Activated CD4-positive, alpha-beta T cell treated with anti-CD3 and anti-CD28 coated beads for 24 hours (primary cell): ENCODE data around the gene YY1.
"Not testable (repeated sequence)": the region's sequence is repeated elsewhere in the genome, so short reads cannot be mapped to it uniquely, and the experiment has no call there.

Experiments
- DNase-seq, 2 donors: peaks; one replicate each; pipeline ENCODE4 v3.0.0-alpha.2; 2020; ENCODE audit warnings: low read depth in 2 of 2

Gene YY1

DNA sequence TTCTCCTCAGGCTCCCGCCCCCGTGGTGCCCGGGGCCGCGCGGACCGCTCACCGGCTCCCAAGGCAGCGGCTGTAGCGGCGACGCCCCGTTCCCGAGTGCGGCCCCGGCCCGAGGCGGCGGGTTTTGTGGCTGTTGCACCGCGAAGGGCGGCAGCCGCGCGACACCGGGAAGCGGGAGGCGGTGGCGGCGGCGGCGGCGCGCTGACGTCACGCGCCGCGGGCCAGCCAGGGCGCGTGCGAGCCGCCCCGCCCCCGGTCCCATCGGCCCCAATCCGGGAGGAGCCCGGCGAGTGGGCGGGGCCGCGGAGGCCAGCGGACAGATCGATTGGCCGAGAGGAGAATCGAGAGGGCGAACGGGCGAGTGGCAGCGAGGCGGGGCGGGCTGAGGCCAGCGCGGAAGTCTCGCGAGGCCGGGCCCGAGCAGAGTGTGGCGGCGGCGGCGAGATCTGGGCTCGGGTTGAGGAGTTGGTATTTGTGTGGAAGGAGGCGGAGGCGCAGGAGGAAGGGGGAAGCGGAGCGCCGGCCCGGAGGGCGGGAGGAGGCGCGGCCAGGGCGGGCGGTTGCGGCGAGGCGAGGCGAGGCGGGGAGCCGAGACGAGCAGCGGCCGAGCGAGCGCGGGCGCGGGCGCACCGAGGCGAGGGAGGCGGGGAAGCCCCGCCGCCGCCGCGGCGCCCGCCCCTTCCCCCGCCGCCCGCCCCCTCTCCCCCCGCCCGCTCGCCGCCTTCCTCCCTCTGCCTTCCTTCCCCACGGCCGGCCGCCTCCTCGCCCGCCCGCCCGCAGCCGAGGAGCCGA, at the start of gene YY1:
TSS of gene YY1 (plus strand) at position 726 of the 792 bp plus-strand sequence. CDS start 101 bp downstream, outside the sequence.
- peak; percentile 98 to 99 for DNase-seq

DNA sequence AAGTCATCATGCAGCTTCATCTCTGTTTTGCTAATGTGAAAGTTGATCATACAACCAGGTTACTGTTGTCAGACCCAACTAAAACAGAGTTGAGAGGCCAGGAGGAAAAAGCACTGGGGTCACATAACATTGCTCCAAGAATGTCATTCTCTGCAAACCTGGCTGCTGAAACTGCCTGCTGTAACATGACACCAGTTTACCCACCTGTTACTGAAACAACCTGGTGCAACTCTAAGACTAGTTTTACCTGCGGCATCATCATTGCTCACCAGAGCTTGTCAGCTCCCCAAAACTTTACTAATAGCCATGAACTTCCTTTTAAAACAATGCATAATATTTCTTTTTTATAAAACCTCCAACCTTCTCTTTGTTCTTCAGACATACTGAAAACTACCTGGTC, 48.8 kb upstream of the YY1 start:
- no peak for DNase-seq

DNA sequence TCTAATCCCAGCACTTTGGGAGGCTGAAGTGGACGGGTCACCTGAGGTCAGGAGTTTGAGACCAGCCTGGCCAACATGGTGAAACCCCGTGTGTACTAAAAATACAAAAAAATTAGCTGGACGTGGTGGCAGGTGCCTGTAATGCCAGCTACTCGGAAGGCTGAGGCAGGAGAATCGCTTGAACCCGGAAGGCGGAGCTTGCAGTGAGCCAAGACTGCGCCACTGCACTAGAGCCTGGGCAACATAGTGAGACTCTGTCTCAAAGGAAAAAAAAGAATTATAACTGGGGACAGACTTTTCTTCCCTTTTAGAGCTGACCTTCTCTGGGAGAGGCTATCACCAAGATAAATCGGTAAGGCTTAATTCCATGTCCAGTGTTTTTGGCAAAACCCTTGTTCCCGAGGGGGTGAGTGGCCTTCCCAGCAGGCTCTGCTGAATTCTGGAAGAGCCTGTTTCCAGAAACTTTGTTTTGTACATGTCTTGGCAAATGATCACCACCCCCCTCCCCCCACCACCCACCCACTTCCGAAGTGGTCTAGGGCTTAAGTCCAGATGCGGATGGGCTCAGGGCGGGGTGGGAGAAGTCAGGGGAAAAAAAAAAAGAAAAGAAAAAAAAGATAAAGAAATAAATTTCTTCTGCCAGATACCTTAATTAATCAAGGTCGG, 47.2 kb upstream of the YY1 start:
- DNase-seq, result no peak

DNA sequence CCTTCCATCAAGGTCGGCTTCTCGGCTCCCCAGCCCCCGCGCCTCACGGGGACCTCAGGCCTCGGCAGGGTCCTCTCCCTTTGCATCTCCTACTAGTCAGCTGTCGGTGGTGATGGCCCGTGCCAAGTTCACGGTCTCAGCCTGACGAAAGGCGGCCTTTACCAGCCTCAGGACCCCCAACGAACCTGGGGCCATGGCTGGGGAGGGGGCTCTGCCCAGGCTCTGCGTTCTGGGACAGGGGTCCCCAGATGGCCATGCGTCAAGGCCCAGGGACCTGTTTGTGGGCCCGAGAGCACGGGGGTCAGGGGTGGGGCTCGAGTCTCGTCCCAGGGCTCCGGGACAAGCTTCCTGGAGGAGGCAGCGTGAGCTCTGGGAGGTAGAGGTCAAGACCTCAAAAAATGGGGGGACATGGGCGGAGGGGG, 46.7 kb upstream of the YY1 start:
- no peak for DNase-seq

DNA sequence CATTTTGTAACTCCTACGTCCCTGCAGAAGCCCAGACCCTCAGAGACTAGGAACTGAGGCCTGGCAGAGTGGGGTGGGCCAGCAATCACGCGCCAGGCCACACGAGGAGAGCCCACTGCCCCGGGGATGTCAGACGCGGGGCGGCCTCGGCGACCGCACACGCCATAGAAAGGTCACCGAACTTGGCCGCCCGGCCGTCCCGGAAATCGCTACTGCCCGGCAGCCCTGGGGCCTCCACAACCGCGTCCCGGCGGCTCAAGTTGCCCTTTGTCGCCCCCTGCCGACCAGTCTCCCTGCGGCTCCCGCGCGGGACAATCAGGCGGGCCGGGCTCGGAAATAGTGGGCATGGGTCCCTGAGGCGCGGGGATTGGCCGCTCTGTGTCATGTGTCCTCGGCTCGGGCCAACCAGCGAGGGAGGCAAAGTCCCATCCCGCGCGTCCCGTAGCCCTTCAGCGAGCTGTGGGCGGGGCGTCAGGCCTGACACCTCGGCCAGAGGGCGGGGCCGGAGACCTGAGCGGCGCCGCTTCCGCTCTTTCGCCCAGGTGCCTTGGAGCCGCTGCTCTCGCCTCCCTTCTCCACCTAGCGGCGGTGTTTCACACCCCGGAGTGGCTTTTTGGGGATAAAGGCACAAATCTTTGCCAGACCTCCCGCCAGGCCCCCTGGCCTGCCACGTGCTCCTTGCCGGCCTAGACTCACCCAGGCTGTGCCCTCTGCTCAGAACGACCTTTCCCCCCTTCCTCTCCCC, 46.1 kb upstream of the YY1 start:
- DNase-seq, result peak; percentile 98 to 99

DNA sequence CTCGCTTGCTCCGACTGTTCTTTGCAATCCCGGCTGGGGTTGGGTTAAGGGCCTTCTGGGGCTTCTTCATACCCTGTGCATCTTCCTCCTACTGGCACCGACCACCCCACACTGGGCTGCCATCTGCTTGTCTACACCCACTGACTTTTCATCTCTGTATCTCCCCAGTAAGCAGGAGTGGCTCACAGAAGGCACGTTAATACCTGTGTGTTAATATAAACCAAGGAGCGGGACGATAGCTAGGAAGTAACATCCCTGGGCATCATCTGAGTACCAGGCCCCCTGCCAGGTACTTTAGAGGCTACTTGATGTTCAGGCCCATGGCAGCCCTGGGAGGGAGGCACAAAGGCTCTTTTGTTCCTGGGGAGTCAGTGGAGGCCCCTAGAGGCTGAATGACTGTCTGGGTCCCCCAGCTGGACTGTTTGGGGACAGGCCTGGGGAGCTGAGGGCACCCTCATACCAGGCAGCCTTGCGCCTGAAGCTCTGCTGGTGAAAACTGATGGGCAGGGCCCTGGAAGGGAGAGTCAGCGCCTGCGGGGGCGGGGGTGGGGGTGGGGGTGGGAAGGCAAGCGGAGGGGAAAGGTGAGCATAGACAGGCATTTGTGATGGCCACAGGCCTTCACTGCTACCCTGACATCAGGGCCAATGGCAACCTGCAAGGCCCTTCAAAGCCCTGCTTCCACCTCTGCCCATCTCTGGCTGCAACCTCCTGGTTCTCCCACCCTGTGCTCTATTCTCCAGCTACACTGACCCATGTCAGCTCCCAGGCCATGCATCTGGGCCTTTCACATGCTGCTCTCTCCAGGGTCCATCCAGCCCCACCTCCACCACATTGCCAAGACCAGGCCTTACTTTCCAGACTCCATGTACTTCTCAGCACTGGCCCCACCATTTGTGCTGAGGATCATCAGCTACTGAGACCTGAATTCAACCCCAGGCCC, 45.3 kb upstream of the YY1 start:
- DNase-seq, result no peak

DNA sequence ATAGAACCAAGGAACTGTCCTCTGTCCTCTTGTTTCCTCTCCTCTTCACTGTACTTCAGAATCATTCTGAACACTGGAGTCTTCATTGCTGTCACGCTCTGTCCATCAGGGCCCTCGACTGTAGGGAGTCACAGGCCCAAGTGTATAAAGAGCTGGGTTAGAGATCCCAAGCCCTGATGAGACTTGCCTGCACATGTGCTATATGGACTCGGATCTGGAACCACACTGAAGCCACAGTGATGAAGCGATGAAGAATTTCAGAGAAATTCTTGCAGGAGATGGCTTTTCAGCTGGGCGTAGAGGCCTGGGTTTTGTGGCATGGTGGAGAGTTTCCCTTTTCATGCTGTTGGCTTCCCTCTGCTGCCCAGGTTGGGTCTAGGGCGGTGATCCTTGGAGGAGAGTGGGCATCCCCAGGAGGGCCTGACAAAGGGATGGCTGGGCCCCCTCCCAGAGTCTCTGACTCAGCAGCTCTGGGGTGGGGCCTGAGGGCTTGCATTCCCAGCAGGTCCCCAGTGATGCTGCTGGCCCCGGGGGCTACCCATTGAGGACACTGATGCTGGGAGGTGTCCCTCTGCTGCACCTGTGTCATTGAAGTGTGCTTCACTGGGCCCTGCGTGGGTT, 39.6 kb upstream of the YY1 start:
- DNase-seq, result no peak

DNA sequence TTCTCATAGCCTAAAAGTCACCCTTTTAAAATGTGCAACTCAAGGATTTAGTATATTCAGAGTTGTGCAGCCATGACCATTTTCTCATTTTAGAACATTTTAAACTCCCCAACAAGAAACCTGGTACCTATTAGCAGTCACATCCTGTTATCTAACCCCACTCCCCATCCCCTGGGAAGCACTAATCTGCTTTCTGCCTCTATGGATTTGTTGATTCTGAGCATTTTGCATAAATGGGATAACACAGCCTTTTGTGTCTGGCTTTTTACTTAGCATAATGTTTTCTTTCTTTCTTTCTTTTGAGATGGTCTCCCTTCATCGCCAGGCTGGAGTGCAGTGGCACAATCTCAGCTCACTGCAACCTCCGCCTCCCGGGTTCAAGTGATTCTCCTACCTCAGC, 38.6 kb upstream of the YY1 start:
- no peak for DNase-seq

DNA sequence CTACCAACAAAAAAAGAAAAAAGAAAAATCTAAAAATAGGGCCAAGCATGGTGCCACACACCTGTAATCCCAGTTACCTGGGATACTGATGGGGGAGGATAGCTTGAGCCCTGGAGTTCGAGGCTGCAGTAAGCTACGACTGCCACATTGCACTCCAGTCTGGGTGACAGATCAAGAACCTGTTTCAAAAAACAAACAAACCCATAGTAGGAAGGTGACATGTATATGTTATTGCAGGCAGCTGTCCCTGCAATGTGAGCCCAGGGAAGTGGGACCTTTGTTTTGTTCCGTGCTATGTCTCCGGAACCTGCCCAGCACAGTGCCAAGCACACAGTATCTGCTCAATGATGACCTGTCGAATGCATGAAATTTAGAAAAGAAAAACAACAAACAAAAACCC, 37.2 kb upstream of the YY1 start:
- DNase-seq, result no peak

DNA sequence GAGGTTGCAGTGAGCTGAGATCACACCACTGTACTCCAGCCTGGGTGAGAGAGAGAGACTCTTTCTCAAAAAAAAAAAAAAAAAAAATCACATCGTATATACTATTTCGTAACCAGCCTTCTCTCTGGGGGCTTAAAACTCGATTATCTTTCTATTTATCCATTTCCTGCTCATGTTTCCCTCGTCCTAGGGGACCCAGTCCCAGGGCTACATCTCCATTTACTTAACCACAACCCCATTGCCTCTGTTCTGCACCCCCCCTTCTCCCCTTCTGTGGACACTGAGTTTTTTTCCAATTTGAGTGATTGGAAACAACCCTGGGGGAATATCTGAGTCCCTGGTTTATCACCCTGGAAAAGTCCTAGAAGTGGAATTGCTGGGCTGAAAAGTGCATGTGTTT, 36.2 kb upstream of the YY1 start:
- DNase-seq, result no peak

DNA sequence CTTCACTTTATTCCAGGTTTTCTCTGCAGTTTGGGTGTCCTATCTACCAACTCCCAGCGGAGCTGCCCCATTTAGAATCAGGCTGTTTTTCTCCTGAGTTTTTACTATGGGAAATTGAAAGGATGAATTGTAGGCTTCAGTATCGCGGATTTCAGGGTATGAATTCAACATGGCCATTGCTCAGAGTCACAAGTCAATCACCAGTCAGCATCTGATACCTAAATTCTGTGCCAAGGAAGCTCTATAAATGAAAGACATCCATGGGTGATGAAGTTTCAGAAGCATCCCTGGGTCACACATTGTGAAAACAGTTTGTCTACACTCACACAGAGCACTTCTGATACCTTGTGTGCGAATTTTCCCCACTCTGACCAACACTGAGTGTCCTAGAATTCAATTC, 35.8 kb upstream of the YY1 start:
- no peak for DNase-seq

DNA sequence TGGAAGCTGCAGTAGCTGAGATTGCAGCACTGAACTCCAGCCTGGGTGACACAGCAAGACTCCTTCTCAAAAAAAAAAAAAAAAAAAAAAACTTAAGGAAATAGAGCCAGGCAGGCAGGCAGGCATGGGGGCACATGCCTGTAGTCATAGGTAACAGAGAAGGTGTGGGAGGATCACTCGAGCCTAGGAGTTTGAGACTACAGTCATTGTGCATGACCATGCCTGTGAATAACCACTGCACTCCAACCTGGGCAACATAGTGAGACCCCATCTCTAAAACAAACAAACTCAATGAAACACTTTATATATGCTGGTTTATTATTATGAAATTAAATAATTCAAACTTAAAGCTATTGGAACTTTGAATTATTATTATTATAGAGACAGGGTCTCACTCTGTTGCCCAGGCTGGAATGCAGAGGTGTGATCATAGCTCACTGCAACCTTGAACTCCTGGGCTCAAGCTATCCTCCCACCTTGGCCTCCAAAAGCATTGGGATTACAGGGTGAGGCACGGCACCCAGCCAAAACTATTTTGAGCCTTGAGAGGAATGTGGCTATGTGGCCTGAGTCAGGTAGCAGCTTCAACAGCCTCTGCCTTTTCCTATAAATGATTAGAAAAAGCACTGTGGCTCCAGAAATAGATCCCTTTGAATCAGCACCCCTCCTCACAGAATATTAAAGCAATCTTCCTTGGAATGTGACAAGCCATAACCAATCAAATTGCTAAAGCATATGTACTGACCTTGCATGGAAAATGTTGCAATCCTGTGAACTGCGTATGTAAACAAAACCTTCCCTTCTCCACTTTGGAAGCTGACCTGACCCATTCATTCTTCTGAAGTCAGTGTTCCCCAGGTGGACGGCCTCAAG, 34.7 kb upstream of the YY1 start:
- DNase-seq, result no peak

DNA sequence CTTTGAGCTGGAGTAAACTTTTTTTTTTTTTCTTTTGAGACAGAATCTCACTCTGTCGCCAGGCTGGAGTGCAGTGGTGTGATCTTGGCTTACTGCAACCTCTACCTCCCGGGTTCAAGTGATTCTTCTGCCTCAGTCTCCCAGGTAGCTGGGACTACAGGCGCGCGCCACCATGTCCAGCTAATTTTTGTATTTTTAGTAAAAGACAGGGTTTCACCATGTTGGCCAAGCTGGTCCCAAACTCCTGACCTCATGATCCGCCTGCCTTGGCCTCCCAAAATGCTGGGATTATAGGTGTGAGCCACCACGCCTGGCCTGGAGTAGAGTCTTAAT, 34.1 kb upstream of the YY1 start:
- not testable (repeated sequence) for DNase-seq

DNA sequence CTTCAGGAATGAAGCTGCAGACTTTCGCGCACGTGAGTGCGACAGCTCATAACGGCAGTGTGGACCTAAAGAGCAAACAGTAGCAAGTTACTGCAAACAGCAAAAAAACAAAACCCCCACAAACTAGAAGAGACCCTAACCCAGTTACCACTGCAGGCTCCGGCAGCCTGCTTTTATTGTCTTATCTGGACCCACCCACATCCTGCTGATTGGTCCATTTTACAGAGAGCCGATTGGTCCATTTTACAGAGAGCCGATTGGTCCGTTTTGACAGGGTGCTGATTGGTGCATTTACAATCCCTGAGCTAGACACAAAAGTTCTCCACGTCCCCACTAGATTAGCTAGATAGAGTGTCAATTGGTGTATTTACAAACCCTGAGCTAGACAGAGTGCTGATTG, 31.4 kb upstream of the YY1 start:
- DNase-seq, result not testable (repeated sequence)

DNA sequence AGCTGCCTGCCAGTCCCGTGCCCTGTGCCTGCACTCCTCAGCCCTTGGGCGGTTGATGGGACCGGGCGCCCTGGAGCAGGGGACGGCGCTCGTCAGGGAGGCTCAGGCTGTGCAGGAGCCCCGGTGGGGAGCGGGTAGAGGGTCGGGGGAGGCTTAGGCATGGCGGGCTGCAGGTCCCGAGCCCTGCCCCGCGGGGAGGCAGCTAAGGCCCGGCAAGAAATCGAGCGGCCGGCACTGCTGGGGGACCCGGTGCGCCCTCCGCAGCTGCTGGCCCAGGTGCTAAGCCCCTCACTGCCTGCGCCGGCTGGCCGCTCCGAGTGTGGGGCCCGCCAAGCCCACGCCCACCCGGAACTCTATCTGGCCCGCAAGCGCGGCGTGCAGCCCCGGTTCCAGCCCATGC, 30.8 kb upstream of the YY1 start:
- not testable (repeated sequence) for DNase-seq

DNA sequence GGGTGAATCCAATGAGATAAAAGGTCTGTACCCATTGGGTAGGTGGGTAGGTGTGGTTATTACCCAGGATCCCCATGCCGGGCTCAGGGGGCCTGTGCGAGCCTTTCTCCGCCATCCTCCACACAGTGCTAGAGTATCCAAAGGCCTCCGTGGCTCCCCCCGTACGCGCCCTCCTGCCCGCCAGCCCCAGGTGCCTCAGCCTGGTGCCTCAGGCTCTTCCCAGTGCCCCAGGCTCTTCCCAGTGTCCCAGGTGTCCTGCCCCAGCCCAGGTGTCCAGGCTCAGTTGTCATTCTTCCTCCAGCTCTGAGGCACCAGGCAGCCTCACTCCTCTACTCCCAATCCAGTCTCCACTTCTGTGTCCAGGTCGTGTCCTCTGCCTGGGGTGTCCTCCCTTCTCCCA, 27.6 kb upstream of the YY1 start:
- no peak for DNase-seq

DNA sequence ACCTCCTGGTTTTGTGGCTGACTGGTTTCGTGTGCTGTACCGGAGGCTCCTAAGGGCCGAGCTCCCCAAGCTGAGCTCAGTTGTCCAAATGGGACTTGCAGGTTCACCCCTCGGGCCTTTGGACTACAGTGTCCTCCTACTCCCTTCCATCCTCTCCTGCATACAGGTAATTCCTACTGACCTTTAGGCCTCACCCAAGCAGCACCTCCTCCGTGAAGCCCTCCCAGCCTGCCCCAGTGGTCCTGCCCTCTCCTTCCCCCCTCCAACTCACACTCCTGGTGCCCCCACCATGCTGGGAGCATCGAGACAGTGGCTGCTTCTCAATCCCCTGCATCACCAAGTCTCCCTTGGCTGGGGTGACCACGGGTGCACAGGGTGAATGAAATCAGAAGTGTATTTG, 27.1 kb upstream of the YY1 start:
- no peak for DNase-seq

DNA sequence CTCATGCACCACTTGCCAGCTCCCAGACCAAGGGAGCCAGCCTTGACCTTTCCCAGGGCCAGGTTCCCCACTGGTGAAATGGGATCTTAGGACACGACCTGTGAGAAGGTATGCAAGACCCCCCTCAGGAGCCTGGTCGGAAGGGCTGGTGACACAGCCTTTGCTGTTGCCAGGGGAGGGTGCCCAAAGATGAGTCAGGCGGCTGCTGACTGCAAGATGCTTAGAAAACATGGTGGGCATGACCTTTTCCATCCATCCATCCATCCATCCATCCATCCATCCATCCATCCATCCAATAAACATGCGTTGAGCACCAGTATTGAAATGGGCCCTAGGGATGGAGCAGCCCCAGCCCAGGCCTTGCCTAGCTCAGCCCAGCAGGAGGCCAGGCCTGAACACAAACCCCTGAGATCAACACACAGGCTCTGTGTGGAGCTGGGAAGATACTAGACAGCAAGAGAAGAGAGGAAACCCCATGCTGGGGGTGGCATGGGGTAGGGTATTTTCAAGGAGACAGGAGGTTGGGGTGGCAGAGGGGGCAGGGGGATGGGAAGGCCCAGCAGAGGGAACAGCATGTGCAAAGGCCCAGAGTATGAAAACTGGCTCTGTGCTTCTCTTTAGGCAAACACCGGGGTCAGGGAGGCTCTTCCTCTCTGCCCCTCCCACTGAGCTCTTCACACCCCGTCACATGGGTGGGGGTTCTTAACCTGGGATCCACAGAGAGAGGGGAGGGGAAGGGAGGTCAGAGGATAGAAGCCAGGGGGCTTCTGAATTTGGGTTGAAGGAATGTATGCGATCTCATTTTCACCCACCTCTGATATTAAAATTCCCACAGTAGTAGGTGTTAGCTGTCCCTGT, 26.2 kb upstream of the YY1 start:
- DNase-seq, result no peak

DNA sequence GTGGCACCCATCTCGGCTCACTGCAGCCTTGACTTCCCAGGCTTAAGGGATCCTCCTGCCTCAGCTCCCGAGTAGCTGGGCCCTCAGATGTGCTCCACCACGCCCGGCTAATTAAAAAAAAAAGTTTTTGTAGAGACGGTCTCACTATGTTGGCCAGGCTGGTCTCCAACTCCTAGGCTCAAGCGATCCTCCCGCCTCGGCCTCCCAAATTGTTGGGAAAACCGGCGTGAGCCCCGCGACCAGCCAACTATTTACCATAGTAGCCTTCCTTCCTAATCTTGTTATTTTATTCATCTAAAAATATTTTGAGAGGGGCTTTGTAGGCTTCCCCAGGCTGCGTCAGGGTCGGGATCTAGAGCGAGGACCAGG, 25.4 kb upstream of the YY1 start:
- DNase-seq, result no peak
